ENCODE measurements around the gene ISY1. TPM values are rescaled to one million over a fixed set of nuclear protein-coding genes. Genes with fewer than 3 reads are reported as not detected.

The ISY1 gene
- polyA plus RNA-seq, 2 of the 4 experiments (the other 2 are of a cell fraction) = 23.2 to 27.6 TPM

DNA sequence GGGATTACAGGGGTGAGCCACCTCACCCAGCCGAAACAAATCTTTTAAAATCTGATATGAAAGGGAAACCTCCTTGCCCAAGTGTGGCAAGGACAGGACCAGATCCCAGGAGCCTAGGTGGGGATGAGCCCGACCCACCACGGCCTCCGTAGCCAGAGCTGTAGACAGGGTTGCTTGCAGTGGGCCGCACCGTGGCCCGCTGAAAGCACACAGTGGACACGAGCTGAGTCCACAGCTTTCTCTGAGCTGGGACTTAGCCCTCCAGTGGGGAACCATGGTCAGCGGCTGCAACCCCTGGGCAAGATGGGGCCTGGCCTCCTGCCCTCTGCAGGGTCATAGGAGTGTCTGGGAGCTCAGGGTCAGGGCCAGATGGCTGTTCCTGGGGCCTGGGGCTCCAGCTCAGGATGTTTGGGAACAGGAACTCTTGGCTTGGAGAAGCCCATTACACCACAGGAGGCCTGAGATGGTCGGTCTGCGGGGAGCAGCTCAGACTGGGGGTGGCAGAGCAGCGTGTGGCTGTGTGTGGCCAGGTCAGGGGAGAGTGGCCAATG is 75.6 kb downstream of the ISY1 start:
- ATAC-seq (no peak), FAIRE-seq (no peak), DNase-seq (ENCODE audit: low read depth in 1 of 2, low spot score in 1 of 2) (no peak)
- POLR2A ChIA-PET = no interaction called here
- Histone ChIP-seq H3K4me2 (no peak overlapping the region), H3K27ac (no peak overlapping the region), H3K4me1 (no peaks in the 10 kb centered on the region), H3K4me3 (no peak overlapping the region), H3K9me3 (no peaks in the 10 kb centered on the region)
- CTCF ChIA-PET = interaction anchor here (1.4 to 2.7 kb wide), 2 partner anchors 32 kb away, joined by 6 to 10 read pairs; no protein-coding TSS in a partner anchor
- no peak for TF ChIP-seq HOXB13 (CRISPR knock-in tag; IDR thresholded peaks at IDR 0.05; ENCODE audit: low read depth)
- TF ChIP-seq, protein P1, sequence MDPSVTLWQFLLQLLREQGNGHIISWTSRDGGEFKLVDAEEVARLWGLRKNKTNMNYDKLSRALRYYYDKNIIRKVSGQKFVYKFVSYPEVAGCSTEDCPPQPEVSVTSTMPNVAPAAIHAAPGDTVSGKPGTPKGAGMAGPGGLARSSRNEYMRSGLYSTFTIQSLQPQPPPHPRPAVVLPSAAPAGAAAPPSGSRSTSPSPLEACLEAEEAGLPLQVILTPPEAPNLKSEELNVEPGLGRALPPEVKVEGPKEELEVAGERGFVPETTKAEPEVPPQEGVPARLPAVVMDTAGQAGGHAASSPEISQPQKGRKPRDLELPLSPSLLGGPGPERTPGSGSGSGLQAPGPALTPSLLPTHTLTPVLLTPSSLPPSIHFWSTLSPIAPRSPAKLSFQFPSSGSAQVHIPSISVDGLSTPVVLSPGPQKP (IDR thresholded peaks at IDR 0.05; ENCODE audit: low read depth, low read length) = no peak
- no peak for TF ChIP-seq RFX5 (IDR thresholded peaks at IDR 0.05)
- no peak for TF ChIP-seq FOSB (CRISPR knock-in tag; IDR thresholded peaks at IDR 0.05)
- TF ChIP-seq MAFK (IDR thresholded peaks at IDR 0.05; ENCODE audit: partially characterized antibody) = no peak
- TF ChIP-seq, protein P2, sequence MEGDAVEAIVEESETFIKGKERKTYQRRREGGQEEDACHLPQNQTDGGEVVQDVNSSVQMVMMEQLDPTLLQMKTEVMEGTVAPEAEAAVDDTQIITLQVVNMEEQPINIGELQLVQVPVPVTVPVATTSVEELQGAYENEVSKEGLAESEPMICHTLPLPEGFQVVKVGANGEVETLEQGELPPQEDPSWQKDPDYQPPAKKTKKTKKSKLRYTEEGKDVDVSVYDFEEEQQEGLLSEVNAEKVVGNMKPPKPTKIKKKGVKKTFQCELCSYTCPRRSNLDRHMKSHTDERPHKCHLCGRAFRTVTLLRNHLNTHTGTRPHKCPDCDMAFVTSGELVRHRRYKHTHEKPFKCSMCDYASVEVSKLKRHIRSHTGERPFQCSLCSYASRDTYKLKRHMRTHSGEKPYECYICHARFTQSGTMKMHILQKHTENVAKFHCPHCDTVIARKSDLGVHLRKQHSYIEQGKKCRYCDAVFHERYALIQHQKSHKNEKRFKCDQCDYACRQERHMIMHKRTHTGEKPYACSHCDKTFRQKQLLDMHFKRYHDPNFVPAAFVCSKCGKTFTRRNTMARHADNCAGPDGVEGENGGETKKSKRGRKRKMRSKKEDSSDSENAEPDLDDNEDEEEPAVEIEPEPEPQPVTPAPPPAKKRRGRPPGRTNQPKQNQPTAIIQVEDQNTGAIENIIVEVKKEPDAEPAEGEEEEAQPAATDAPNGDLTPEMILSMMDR (IDR thresholded peaks at IDR 0.05) = no peak
- TF ChIP-seq CHD2 (IDR thresholded peaks at IDR 0.05; ENCODE audit: low read length, partially characterized antibody) = no peak
- no peak for TF ChIP-seq BHLHE40 (IDR thresholded peaks at IDR 0.05; ENCODE audit: low read depth, low read length)
- no peak for TF ChIP-seq TP53 (CRISPR knock-in tag; IDR thresholded peaks at IDR 0.05)
- no peak for TF ChIP-seq ZNF302 (CRISPR knock-in tag; IDR thresholded peaks at IDR 0.05)
- TF ChIP-seq, protein P3, sequence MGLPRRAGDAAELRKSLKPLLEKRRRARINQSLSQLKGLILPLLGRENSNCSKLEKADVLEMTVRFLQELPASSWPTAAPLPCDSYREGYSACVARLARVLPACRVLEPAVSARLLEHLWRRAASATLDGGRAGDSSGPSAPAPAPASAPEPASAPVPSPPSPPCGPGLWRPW (IDR thresholded peaks at IDR 0.05) = no peak
- WGBS (ENCODE audit: missing lambda C conversion rate) = 91% methylated on average over 8 of the region's 12 CpGs

DNA sequence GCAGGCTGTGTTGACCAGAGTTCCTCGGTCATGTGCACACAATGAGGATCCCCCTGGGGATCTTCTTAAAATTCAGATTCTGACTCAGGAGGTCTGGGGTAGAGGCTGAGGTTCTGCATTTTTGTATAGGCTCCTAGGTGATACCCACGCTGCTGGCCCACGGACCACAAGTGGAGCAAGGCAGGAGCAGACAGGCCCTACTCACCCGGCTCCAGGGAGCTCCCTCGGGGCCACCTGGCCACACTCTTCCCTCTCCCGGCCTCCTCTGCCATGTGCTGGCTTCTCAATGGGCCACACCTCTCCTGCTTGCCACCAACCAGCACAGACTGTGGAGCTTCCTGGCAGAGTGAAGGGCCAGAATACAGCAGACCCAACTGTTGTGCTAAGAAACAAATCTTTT is 76.4 kb downstream of the ISY1 start:
- H3K4me2 ChIP-seq = no peak overlapping the region
- ATAC-seq (no peak), FAIRE-seq (no peak), DNase-seq (ENCODE audit: low read depth in 1 of 2, low spot score in 1 of 2) (no peak)
- H3K4me1 ChIP-seq = no peaks in the 10 kb centered on the region
- no peak overlapping the region for H3K27ac ChIP-seq
- no peak overlapping the region for H3K4me3 ChIP-seq
- no peak for TF ChIP-seq CHD2 (IDR thresholded peaks at IDR 0.05; ENCODE audit: low read length, partially characterized antibody)
- no peak for TF ChIP-seq HDAC2 (IDR thresholded peaks at IDR 0.05)
- no peak for TF ChIP-seq RFX5 (IDR thresholded peaks at IDR 0.05)
- TF ChIP-seq FOSB (CRISPR knock-in tag; IDR thresholded peaks at IDR 0.05) = no peak
- TF ChIP-seq RARB (CRISPR knock-in tag; IDR thresholded peaks at IDR 0.05) = no peak
- TF ChIP-seq, protein P4, sequence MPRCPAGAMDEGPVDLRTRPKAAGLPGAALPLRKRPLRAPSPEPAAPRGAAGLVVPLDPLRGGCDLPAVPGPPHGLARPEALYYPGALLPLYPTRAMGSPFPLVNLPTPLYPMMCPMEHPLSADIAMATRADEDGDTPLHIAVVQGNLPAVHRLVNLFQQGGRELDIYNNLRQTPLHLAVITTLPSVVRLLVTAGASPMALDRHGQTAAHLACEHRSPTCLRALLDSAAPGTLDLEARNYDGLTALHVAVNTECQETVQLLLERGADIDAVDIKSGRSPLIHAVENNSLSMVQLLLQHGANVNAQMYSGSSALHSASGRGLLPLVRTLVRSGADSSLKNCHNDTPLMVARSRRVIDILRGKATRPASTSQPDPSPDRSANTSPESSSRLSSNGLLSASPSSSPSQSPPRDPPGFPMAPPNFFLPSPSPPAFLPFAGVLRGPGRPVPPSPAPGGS (IDR thresholded peaks at IDR 0.05) = no peak
- no peak for TF ChIP-seq FOSL2 (IDR thresholded peaks at IDR 0.05)
- TF ChIP-seq FOSL2 (CRISPR knock-in tag; IDR thresholded peaks at IDR 0.05) = no peak
- TF ChIP-seq RNF2 (IDR thresholded peaks at IDR 0.05; ENCODE audit: borderline replicate concordance, low read depth) = no peak
- no peak for TF ChIP-seq POLR2AphosphoS2 (conservative IDR thresholded peaks at IDR 0.05; ENCODE audit: low read length)
- TF ChIP-seq, protein P2 (IDR thresholded peaks at IDR 0.05) = no peak
- TF ChIP-seq ESRRA (IDR thresholded peaks at IDR 0.05; ENCODE audit: borderline replicate concordance, low read length) = no peak
- no peak for TF ChIP-seq TP53 (CRISPR knock-in tag; IDR thresholded peaks at IDR 0.05)
- TF ChIP-seq TFCP2L1 (CRISPR knock-in tag; IDR thresholded peaks at IDR 0.05) = no peak
- no peak for TF ChIP-seq NFE2L2 (conservative IDR thresholded peaks at IDR 0.05; ENCODE audit: low read length)
- TF ChIP-seq, protein P5, sequence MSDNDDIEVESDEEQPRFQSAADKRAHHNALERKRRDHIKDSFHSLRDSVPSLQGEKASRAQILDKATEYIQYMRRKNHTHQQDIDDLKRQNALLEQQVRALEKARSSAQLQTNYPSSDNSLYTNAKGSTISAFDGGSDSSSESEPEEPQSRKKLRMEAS (IDR thresholded peaks at IDR 0.05) = no peak
- TF ChIP-seq HOXB13 (CRISPR knock-in tag; IDR thresholded peaks at IDR 0.05; ENCODE audit: low read depth) = no peak
- no peak for TF ChIP-seq MYC (IDR thresholded peaks at IDR 0.05; ENCODE audit: borderline replicate concordance, low read length)
- TF ChIP-seq CBX2 (IDR thresholded peaks at IDR 0.05; ENCODE audit: borderline replicate concordance, low read depth) = no peak
- TF ChIP-seq MAFK (IDR thresholded peaks at IDR 0.05; ENCODE audit: partially characterized antibody) = no peak
- no peak for TF ChIP-seq NPAS2 (CRISPR knock-in tag; IDR thresholded peaks at IDR 0.05; ENCODE audit: borderline replicate concordance)
- ChIA-PET POLR2A (no interaction called here), CTCF (interaction anchor here (1.4 kb wide), 1 partner anchor 31 kb away, joined by 6 read pairs; no protein-coding TSS in a partner anchor)
- H3K9me3 ChIP-seq = no peaks in the 10 kb centered on the region
- WGBS (ENCODE audit: missing lambda C conversion rate) = 75% methylated on average over 6 of the region's 6 CpGs
